G401 (cell line): ENCODE data around the gene SUGP2. TPM values are rescaled to one million over a fixed set of nuclear protein-coding genes. Genes with fewer than 3 reads are reported as not detected.

Experiments used
- DNase-seq: peaks from one replicate; pipeline ENCODE4 v3.0.0-alpha.2; 2015; ENCODE audit warnings: low spot score
- in situ Hi-C: cut with HindIII; loops from 2 replicates; pipeline ENCODE4 v1.10.0; 2016; ENCODE audit warnings: low sequenced_read_pairs, mixed read lengths
- total RNA-seq: library from RNA; depleted of rRNA; stranded (reverse); fragments of >200 nt; shearing (Covaris generic); gene quantifications from 2 replicates; pipeline ENCODE4 v1.2.3, GENCODE V29; 2014; rRNA removed

The SUGP2 gene
- total RNA-seq: 37.5 and 62.9 TPM in 2 replicates

DNA sequence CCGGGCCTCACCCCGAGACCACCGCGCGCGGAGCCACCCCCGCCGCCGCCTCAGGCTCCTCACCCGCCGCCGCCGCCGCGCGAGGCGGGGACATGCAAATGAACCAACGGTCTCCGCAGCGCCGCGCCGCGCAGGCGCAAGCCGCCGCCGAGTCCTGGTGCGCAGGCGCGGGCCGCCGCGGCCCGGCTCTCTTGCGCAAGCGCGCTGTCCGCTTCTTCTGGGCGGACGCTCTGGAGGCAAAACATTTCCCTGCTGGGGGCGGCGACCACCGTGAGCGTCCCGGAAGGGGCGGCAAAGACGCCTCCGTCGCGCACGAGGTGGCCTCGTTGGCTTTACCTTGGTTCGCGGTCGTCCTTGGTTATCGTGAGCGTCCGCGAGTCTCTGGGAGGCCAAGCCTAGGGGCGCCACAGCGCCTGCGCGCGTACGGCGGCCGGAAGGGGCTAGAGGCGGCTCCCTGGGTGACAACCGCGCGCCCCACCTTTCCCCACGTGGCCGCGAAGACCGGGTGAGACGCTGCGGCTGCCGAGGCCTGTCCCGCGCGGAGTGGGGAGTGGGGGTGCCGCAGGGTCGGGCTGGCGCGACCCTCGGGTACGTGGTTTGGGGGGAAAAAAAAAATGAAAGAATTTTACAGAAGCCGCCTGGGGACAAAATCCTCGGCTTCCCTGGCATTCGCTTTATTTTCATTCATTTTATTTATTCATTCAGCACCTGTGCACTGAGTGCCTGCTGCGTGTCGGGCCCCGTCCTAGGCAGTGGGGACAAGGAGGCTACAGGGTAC lies at the start of gene SUGP2, which contains the start of gene ARMC6:
TSS of gene SUGP2 (minus strand) at position 92 of the 778 bp plus-strand sequence. CDS start 2,446 bp downstream, outside the sequence.
TSS of gene ARMC6 (plus strand) at position 178 of the 778 bp plus-strand sequence. CDS start 607 bp downstream, outside the sequence.
- peak; percentile 78 for DNase-seq
- in situ Hi-C loops: no loop called here

GRCh38 chr19:19081642-19082151 lies 48.4 kb upstream of the SUGP2 start:
- in situ Hi-C loops: no loop called here
- no peak for DNase-seq

DNA sequence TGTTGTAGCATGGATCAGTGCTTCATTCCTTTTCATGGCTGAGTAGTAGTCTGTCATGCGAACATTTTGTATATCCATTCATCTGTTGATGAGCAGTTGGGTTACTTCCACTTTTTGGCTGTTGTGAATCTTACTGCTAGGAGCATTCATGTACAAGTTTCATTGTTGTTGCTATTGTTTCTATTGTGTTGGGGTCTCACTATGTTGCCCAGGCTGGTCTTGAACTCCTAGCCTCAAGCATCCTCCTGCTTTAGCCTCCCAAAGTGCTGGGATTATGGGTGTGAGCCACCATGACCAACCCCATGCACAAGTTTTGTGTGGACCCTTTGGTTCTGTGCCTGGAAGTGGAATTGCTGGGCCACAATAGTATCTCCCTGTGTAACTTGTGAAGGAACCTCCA lies 46.3 kb upstream of the SUGP2 start:
- in situ Hi-C loops: no loop called here
- DNase-seq: no peak

DNA sequence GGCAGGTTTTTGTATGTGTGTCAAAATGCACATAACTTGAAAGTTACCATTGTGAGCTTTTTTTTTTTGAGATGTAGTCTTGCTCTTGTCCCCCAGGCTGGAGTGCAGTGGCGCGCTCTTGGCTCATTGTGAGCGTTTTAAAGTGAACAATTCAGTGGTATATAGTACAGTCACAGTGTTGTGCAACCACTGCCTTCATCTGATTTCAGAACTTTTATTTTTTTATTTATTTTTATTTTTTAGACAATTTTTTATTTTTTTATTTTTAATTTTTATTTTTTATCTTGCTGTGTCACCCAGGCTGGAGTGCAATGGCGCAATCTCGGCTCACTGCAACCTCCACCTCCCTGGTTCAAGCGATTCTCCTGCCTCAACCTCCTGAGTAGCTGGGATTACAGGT lies 45.5 kb upstream of the SUGP2 start:
- no peak for DNase-seq
- in situ Hi-C loops: no loop called here

DNA sequence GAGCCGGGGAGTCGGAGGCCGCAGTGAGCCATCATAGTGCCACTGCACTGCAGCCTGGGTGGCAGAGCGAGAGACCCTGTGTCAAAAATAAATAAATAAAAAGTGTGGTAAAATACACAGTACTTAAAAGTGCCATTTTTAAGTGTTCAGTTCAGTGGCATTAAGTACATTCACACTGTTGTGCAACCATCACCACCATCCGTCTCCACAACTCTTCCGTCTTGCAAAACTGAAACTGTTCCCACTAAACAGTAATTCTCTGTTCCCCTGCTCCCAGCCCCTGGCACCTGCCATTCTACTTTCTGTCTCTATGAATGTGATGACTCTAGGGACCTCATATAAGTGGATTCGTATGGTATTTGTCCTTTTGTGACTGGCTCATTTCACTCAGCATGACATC lies 43.8 kb upstream of the SUGP2 start:
- DNase-seq: no peak
- in situ Hi-C loops: no loop called here

GRCh38 chr19:19076476-19076875 lies 43.2 kb upstream of the SUGP2 start:
- in situ Hi-C loops: no loop called here
- no peak for DNase-seq

GRCh38 chr19:19075126-19075525 lies 41.8 kb upstream of the SUGP2 start:
- no peak for DNase-seq
- in situ Hi-C loops: no loop called here

GRCh38 chr19:19074196-19074882 lies 41.0 kb upstream of the SUGP2 start:
- no peak for DNase-seq
- in situ Hi-C loops: no loop called here

DNA sequence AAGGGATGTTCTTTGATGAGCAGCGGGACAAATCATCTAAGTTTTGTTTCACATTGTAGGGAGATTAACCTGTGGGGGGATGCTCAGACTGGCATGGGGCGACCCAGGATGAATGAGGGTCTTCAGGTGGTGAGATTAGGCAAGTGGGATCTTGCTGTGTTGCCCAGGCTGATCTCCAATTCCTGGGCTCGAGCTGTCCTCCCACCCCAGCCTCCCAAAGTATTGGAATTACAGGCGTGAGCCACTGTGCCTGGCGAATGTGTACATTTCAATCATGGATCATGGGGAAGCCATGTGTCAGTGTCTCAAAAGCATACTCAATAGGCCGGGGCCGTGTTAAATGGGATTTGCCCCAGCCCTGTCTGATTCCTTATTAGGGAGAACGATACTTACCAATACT lies 38.6 kb upstream of the SUGP2 start:
- no peak for DNase-seq
- in situ Hi-C loops: no loop called here

DNA sequence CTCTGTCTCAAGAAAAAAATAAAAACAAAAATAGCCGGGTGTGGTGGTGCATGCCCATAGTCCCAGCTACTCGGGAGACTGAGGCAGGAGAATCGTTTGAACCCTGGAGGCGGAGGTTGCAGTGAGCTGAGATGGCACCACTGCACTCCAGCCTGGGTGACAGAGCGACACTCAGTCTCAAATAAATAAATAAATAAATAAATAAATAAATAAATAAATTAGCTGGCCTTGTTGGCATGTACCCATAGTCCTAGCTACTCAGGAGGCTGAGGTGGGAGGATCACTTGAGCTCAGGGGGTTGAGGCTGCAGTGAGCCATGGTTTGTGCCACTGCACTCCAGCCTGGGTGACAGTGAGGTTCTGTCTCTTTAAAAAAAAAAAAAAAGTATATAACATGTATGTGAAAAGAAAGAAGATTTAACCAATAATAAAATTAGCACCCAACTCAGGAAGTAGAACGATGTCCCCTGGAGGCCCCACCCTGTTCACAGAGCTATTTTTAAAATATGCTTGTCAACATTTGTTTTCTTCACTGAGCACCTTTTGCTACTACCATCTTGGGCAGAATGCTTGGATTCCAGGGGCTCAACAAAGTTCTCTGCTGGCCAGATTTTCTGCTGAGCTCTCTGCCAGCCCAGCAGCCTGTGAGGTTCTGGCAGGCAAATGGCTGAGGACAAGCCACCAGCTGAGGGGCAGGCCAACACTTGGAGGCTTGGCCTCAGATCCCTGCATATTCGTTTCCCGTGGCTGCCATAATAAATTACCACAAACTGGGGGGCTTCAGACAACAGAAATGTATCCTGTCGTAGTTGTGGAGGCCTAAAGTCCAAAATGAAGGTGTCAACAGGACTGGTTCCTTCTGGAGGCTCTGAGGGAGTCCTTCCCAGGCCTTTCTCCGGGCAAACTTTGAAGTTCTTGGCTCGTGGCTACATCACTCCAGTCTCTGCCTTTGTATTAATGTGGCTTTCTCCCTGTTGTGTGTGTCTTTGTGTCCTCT lies 35.6 kb upstream of the SUGP2 start:
- in situ Hi-C loops: no loop called here
- DNase-seq: peak; percentile 65

DNA sequence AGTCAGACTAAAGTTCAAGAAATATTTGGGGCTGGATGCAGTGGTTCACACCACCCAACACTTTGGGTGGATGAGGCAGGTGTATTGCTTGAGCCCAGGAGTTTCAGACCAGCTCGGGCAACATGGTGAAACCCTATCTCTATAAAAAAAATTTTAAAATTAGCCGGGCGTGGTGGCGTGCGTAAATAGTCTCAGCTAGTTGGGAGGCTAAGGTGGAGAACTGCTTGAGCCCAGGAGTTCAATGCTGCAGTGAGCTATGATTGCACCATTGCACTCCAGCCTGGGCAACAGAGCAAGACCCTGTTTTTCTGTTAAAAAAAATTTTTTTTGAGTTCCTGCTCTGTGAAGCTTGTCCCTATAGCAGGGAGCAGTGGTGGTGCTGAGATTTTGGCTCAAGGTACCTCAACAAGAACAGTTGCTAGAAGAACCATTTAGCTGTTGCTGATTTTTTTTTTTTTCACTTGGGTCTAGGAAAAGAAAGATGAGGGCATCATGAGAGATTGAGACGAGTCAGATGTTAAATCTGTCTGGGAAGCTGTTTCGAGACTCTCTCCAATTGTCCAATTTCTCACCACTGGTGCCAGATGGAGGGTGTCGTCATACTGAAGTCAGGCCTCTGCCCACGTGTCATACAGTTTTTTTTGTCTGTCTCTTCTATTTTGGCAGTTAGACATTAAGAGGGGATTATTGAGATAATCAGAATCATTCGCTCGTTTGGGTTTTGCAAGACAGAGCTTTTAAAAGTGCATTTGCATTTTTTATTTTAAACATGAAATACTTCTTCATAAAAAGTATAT lies 34.2 kb upstream of the SUGP2 start:
- in situ Hi-C loops: no loop called here
- no peak for DNase-seq

DNA sequence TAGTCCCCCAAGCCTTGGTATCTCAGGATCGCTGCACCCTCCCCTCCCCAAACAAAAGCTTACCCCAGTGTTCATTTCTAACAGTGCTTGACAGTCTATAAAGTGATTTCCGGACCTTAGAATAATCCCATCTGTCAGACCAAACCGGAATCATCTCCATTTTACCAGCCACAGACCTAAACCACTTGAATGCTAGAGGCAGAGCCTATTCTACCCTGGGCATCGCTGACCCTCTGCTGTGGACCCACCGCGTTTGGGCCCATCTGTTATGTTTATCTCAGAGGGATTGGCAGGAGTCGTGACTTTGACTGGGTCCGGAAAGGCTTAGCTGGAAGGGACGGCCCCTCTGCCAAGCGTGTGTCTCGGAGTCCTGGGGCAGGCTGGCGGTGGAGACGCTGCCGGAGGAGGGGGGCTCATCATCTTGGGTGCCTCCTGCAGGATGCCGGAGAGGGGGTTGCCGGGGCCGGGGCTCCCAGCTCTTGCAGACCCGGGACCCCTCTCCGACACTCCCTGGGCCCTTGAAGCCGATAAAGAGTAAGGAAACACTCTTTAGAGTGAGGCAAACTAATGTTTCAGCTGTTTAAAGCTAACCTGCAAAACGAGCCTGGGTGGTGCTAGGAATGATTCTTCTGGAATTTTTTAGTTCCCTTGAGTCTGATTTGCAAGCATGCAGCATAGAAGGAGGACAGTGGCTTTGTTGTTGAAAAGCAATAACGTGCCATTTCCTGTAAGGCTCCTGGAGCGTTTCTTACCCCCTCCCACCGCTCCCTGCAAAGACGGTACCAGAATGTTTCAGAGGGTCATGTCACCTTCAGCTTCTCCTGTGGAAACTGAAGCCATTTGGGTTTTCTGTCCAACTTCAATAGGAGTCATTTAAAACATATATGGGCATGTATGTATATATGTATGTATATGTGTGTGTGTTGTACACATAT lies 31.8 kb upstream of the SUGP2 start:
- in situ Hi-C loops: no loop called here
- DNase-seq: peak; percentile 61

DNA sequence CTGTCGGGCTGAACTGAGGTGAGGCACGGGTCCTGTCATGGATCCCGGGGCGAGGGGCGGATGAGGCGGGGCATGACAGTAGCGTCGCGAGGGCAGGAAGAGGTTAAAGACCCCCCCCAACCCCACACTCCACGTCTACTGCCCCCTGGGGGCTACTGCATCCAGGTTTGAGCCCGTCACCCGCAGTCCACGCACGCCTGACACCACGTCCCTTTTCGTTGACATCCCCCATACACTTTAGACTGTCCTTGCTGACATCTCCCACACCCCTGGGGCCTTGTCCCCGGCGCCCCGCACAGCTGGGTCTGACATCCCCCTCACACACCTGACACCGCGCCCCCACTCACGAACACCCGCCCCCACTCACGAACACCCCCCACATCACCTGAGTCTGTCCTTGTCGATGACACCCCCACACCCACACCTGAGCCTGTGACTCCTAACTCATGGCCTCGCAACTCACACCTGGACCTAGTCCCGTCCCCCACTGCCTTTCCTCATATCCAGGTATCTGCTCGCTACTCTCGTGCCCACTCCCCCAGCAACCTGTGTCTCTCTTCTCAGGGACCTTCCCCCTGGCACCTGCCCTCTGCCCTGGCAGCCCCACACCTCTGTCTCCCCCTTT lies 30.9 kb upstream of the SUGP2 start:
- in situ Hi-C loops: no loop called here
- peak; percentile 32 for DNase-seq

- DNase-seq: peak; percentile 100
- in situ Hi-C loops: no loop called here
Observed at GRCh38 chr19:19063183-19064097, 30.1 kb upstream of the SUGP2 start, which contains the start of gene SLC25A42. TSS of gene SLC25A42 (plus strand) at chr19:19063994. CDS start at chr19:19096125, 32,131 bp downstream.

GRCh38 chr19:19062454-19063182 lies 29.3 kb upstream of the SUGP2 start:
- in situ Hi-C loops: no loop called here
- no peak for DNase-seq
